ENCODE data around the gene PEX26.
A peak's percentile ranks its signal among the peaks of the same experiment; 100 is the strongest.
"Not testable (repeated sequence)": the region's sequence is repeated elsewhere in the genome, so short reads cannot be mapped to it uniquely, and the experiment has no call there.

PEX26 gene

GRCh38 chr22:18095101-18095805 is 17.5 kb downstream of the PEX26 start:
- H3K9me3 Mint-ChIP-seq = no peaks in the 10 kb centered on the region
- H3K4me3 Mint-ChIP-seq = no peak overlapping the region
- ATAC-seq = no peak
- H3K4me1 Mint-ChIP-seq = peaks cover 35% of the 10 kb centered on the region
- H3K27me3 Mint-ChIP-seq = no peaks in the 10 kb centered on the region
- DNase-seq = no peak
- peak overlapping the region in 1 of 2 donors; percentile 89 for H3K27ac Mint-ChIP-seq

GRCh38 chr22:18096823-18097222 is 19.0 kb downstream of the PEX26 start:
- no peaks in the 10 kb centered on the region for H3K27me3 Mint-ChIP-seq
- H3K4me1 Mint-ChIP-seq = peaks cover 32% of the 10 kb centered on the region
- no peak overlapping the region for H3K4me3 Mint-ChIP-seq
- peak overlapping the region in 1 of 2 donors; percentile 54 for H3K27ac Mint-ChIP-seq
- DNase-seq = no peak
- H3K9me3 Mint-ChIP-seq = no peaks in the 10 kb centered on the region
- peak; percentile 83 for ATAC-seq

GRCh38 chr22:18100781-18101180 is 23.0 kb downstream of the PEX26 start:
- DNase-seq (no peak), ATAC-seq (no peak)
- H3K4me1 Mint-ChIP-seq = peaks cover 41% of the 10 kb centered on the region

GRCh38 chr22:18101536-18101935 is 23.7 kb downstream of the PEX26 start:
- ATAC-seq = no peak
- H3K27ac Mint-ChIP-seq = no peak overlapping the region
- H3K4me3 Mint-ChIP-seq = no peak overlapping the region
- H3K9me3 Mint-ChIP-seq = peaks cover 10 to 16% of the 10 kb centered on the region in 2 donors
- no peaks in the 10 kb centered on the region for H3K27me3 Mint-ChIP-seq
- no peak for DNase-seq
- peaks cover 41% of the 10 kb centered on the region for H3K4me1 Mint-ChIP-seq

More at GRCh38 chr22:18100781-18101180, 23.0 kb downstream of the PEX26 start:
- H3K27ac Mint-ChIP-seq = no peak overlapping the region
- peaks cover 3 to 13% of the 10 kb centered on the region in 2 donors for H3K9me3 Mint-ChIP-seq
- H3K4me3 Mint-ChIP-seq = no peak overlapping the region
- no peaks in the 10 kb centered on the region for H3K27me3 Mint-ChIP-seq

GRCh38 chr22:18103527-18104269 is 25.9 kb downstream of the PEX26 start:
- Mint-ChIP-seq H3K4me1 (peaks cover 43% of the 10 kb centered on the region), H3K27ac (peak overlapping the region; percentile 59 to 79), H3K4me3 (peak overlapping the region in 1 of 2 donors; percentile 40), H3K9me3 (peaks cover 20 to 21% of the 10 kb centered on the region in 2 donors), H3K27me3 (peaks cover 17% of the 10 kb centered on the region)
- ATAC-seq (peak; percentile 91), DNase-seq (peak in 1 of 2 donors; percentile 41)

- peaks cover 25% of the 10 kb centered on the region for H3K27me3 Mint-ChIP-seq
- no peak for DNase-seq
Observed at GRCh38 chr22:18104566-18104965, 26.8 kb downstream of the PEX26 start.

GRCh38 chr22:18105981-18106380 is 28.2 kb downstream of the PEX26 start:
- Mint-ChIP-seq H3K27me3 (peaks cover 40% of the 10 kb centered on the region), H3K9me3 (peaks cover 20 to 21% of the 10 kb centered on the region in 2 donors), H3K4me1 (peaks cover 60% of the 10 kb centered on the region), H3K4me3 (peak overlapping the region in 1 of 2 donors; percentile 7)
- not testable (repeated sequence) for DNase-seq, H3K27ac Mint-ChIP-seq, ATAC-seq

More at GRCh38 chr22:18104566-18104965, 26.8 kb downstream of the PEX26 start:
- ATAC-seq = no peak
- Mint-ChIP-seq H3K9me3 (peaks cover 20 to 21% of the 10 kb centered on the region in 2 donors), H3K4me3 (peak overlapping the region in 1 of 2 donors; percentile 23), H3K4me1 (peaks cover 45% of the 10 kb centered on the region), H3K27ac (peak overlapping the region in 1 of 2 donors; percentile 83)

GRCh38 chr22:18106550-18107341 is 29.0 kb downstream of the PEX26 start:
- peaks cover 20 to 21% of the 10 kb centered on the region in 2 donors for H3K9me3 Mint-ChIP-seq
- H3K4me1 Mint-ChIP-seq = peaks cover 64% of the 10 kb centered on the region
- peaks cover 47% of the 10 kb centered on the region for H3K27me3 Mint-ChIP-seq
- not testable (repeated sequence) for H3K27ac Mint-ChIP-seq
- peak; percentile 51 for ATAC-seq
- DNase-seq = peak in 1 of 2 donors; percentile 75
- peak overlapping the region in 1 of 2 donors; percentile 24 for H3K4me3 Mint-ChIP-seq

- H3K4me3 Mint-ChIP-seq = no peak overlapping the region
- no peak overlapping the region for H3K27ac Mint-ChIP-seq
- DNase-seq = no peak
- peaks cover 61% of the 10 kb centered on the region for H3K27me3 Mint-ChIP-seq
- no peak for ATAC-seq
- H3K9me3 Mint-ChIP-seq = peaks cover 20 to 21% of the 10 kb centered on the region in 2 donors
- peaks cover 59% of the 10 kb centered on the region for H3K4me1 Mint-ChIP-seq
Observed at GRCh38 chr22:18108187-18108586, 30.4 kb downstream of the PEX26 start.

GRCh38 chr22:18109410-18110193 is 31.8 kb downstream of the PEX26 start:
- DNase-seq (no peak), ATAC-seq (no peak)
- H3K9me3 Mint-ChIP-seq = peaks cover 15 to 20% of the 10 kb centered on the region in 2 donors
- H3K4me3 Mint-ChIP-seq = peak overlapping the region; percentile 73 to 82
- peaks cover 59% of the 10 kb centered on the region for H3K4me1 Mint-ChIP-seq
- H3K27me3 Mint-ChIP-seq = peaks cover 75% of the 10 kb centered on the region
- H3K27ac Mint-ChIP-seq = no peak overlapping the region

GRCh38 chr22:18110194-18110953 is 32.6 kb downstream of the PEX26 start, which contains the start of gene TUBA8:
Gene TUBA8, plus strand, starts transcription at chr22:18110809. Its CDS starts 57 bp downstream, at chr22:18110866.
- Mint-ChIP-seq H3K4me3 (peak within 1 kb of the TSS; percentile 73 to 82), H3K27ac (peak within 1 kb of the TSS in 1 of 2 donors; percentile 79)
- DNase-seq = peak; percentile 27 to 29

GRCh38 chr22:18110954-18111758 is 33.4 kb downstream of the PEX26 start:
- peaks cover 5 to 14% of the 10 kb centered on the region in 2 donors for H3K9me3 Mint-ChIP-seq
- peaks cover 85% of the 10 kb centered on the region for H3K27me3 Mint-ChIP-seq
- no peak for ATAC-seq
- H3K27ac Mint-ChIP-seq = peak overlapping the region in 1 of 2 donors; percentile 79
- DNase-seq = no peak
- H3K4me3 Mint-ChIP-seq = peak overlapping the region; percentile 73 to 81
- H3K4me1 Mint-ChIP-seq = peaks cover 48% of the 10 kb centered on the region

More at GRCh38 chr22:18110194-18110953, 32.6 kb downstream of the PEX26 start, which contains the start of gene TUBA8:
- peaks cover 81% of the 10 kb centered on the region for H3K27me3 Mint-ChIP-seq
- ATAC-seq = peak; percentile 73
- peaks cover 11 to 20% of the 10 kb centered on the region in 2 donors for H3K9me3 Mint-ChIP-seq
- H3K4me1 Mint-ChIP-seq = peaks cover 54% of the 10 kb centered on the region

- Mint-ChIP-seq H3K9me3 (peaks cover 5 to 7% of the 10 kb centered on the region in 2 donors), H3K4me1 (peaks cover 41% of the 10 kb centered on the region), H3K27me3 (peaks cover 85% of the 10 kb centered on the region), H3K27ac (no peak overlapping the region), H3K4me3 (no peak overlapping the region)
- no peak for DNase-seq
- no peak for ATAC-seq
Observed at GRCh38 chr22:18111759-18112330, 34.1 kb downstream of the PEX26 start.

Measured in stimulated activated naive CD8-positive, alpha-beta T cell treated with anti-CD3 and anti-CD28 coated beads, Interleukin-15, amount 100 ng/mL, for 72 hours (primary cell).